ENCODE measurements around the gene ENOPH1.
"Not testable (repeated sequence)": the region's sequence is repeated elsewhere in the genome, so short reads cannot be mapped to it uniquely, and the experiment has no call there.

ENOPH1 gene

DNA sequence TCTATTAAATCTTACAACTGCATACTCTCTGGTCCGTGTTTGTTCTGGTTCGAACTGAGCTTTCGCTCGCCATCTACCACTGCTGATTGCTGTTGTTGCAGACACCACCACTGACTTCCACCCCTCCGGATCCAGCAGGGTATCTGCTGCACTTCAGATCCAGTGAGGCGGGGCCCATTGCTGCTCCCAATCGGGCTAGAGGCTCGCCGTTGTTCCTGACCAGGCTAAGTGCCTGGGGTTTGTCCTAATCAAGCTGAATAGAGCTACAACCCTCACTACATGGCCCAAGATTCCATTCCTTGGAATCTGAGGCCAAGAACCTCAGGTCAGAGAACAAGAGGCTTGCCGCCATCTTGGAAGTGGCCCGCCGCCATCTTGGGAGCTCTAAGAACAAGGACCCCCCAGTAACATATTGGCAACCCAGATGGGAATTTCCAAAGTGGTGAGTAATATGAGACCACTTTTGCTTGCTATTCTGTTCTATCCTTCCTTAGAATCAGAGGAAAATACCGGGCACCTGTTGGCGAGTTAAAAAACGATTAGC is 43.3 kb downstream of the ENOPH1 start:
- no peak for DNase-seq

DNA sequence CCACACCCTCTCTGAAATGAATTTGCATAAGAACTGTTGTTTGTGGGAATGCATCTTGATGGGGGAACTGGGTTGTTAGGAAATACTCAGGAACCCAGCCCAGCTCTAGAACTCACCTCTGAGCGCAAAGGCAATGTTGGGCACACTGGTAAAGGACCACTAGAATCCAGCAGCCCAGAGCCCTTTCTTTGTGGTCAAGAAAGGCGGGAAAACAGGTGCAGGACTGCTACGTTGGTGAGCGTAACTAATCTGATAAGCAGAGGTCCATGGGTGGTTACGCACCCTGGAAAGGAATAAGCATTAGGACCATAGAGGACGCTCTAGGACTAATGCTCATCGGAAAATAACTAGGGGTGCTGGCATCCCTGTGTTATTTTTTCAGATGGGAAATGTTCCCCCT is 45.5 kb downstream of the ENOPH1 start:
- DNase-seq = not testable (repeated sequence)

DNA sequence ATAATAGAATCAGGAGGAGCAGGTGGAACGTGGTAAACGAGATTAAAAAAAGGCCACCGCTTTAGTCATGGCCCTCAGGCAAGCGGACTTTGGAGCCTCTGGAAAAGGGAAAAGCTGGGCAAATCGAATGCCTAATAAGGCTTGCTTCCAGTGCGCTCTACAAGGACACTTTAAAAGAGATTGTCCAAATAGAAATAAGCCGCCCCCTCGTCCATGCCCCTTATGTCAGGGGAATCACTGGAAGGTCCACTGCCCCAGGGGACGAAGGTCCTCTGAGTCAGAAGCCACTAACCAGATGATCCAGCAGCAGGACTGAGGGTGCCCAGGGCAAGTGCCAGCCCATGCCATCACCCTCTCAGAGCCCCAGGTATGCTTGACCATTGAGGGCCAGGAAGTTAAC is 47.1 kb downstream of the ENOPH1 start:
- not testable (repeated sequence) for DNase-seq

- no peak for DNase-seq
These were observed 49.2 kb downstream of the ENOPH1 start for GRCh38 chr4:82479562-82479961.

DNA sequence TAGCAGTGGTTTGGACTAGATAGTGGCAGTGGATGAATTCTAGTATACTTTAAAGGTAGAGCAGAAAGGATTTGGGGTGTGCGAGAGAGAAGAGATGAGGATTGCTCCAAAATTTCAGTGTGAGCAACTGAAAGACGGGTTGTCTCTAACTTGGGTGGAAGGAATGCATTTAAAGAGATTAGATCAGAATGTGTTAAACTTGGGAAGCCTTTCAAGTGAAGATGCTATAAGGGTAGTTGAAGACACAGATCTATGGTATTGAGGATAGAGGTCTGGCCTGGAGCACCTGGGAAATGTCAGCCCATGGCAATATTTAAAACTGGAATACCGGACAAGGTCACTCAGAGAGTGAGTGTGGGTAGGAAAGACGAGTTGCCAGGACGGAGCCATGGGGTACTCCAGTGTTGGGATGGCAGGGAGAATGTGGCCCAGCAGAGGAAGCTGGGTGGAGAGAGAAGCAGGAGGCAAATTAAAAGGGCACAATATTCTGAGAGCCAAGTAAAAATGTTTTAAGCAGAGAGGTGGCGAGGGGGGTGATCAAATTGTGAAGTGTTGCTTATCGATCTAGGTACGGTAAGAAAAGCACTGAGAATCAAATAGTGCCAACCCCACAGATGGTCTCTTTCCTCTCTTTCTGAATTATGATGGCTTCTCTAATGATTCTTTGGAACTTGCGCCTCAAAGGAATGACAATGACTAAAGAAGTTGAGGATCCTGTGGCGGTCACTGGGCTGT is 50.5 kb downstream of the ENOPH1 start:
- no peak for DNase-seq

DNA sequence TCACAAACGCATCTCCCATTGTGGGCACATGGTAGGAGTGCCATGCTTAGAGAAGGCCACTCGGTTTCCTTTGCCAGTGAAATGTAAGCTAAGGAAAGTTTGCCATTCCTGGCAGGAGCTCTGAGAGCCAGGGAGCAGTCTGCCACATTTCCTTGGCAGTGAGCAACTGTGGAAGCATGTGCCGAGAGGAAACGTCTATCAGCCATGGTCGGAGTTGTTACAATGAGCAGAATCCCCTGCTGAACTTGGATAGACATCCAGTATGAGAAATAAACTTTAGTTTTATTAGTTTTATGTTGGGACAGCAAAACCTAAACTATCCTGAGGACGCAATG is 51.1 kb downstream of the ENOPH1 start:
- no peak for DNase-seq

DNA sequence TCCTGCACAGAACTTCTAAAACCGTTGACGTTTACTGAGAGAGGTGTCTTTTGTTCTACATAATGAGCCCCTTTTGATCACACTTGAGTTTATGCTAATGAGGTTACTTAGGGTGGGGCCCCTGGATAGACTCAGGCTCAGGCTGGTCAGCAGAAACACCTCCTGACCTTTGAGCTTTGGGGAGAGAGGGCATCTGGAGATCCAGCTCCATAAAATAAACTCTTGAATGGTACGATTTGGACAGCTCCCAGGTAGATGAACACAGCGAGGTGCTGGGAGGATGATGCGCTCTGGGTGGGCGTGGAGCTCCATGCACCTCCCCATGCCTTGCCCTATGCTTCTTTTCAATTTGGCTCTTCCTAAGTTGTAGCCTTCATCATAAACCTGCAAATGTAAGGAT is 52.0 kb downstream of the ENOPH1 start:
- DNase-seq = no peak

DNA sequence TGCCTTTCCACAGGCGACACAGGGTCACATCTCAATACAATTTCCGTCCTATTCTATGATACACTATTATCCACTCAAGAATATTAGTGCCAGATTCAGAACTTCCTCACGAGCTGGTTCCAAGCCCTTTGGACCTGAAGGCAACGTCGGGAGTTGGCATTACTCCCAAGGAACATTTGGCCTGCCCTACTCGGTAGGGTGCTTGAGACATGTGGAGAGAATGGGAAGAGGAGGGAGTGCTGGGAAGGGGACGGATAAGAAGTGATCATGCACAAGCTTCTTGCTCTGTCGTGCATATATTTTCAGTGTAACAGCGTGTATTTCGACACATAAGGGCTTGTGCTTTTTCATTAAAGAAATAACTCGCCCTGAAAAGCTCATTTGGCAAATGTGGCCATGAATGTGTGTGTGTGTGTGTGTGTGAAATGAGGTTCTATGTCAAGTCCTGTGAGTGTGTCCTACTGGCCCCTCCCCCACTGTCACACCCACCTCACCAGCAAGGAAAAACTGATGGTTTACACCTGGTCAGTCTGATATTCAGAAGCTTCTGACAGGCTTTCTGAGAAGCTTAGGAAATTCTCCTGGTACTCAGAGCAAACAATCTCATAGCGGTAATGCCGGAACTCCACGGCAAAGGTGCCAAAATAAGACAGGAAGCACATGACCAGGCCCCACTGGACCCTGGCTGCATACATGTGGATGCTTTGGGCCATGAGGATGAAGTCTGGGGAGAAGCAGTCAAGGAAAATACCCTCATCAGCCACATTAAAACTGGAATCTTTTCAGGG is 54.8 kb downstream of the ENOPH1 start:
- no peak for DNase-seq

GRCh38 chr4:82489076-82489475 is 58.7 kb downstream of the ENOPH1 start:
- DNase-seq = no peak

GRCh38 chr4:82489987-82490386 is 59.6 kb downstream of the ENOPH1 start:
- DNase-seq = no peak

DNA sequence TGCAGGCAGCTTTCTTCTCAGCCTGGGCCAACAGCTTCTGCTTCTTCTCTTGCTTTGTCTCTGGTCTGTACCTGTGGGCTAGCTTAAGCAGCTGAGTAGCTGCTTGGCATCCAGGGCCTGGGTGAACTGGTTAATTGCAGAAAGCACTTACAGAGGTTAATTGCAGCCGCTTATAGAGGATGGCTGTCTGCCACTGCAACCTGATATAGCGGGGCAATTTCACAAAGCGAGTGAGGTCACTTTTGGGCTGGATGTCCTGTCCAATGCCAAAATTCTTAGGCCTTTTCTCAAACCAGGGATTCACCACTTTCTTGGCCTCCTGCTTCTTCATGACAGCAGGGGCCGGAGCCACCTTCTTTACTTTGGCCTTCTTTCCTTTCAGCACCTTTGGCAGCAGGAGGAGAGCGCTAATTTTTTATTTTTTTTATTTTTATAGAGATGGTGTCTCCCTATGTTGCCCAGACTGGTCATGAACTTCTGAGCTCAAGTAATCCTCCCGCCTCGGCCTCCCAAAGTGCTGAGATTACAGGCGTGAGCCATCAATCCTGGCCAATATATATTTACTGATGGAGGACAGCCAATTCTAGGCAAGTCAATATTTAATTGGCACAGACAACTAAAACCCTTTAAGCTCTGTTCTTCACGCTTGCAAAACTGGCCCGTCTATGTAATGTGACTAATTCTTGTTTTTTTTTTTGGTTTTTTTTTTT is 61.0 kb downstream of the ENOPH1 start:
- DNase-seq = no peak

- no peak for DNase-seq
These were observed 63.5 kb downstream of the ENOPH1 start for GRCh38 chr4:82493721-82494425.

GRCh38 chr4:82495666-82496065 is 65.3 kb downstream of the ENOPH1 start:
- no peak for DNase-seq

- no peak for DNase-seq
These were observed 66.0 kb downstream of the ENOPH1 start for GRCh38 chr4:82496349-82496748.

- no peak for DNase-seq
These were observed 69.5 kb downstream of the ENOPH1 start for GRCh38 chr4:82499738-82500434.

DNA sequence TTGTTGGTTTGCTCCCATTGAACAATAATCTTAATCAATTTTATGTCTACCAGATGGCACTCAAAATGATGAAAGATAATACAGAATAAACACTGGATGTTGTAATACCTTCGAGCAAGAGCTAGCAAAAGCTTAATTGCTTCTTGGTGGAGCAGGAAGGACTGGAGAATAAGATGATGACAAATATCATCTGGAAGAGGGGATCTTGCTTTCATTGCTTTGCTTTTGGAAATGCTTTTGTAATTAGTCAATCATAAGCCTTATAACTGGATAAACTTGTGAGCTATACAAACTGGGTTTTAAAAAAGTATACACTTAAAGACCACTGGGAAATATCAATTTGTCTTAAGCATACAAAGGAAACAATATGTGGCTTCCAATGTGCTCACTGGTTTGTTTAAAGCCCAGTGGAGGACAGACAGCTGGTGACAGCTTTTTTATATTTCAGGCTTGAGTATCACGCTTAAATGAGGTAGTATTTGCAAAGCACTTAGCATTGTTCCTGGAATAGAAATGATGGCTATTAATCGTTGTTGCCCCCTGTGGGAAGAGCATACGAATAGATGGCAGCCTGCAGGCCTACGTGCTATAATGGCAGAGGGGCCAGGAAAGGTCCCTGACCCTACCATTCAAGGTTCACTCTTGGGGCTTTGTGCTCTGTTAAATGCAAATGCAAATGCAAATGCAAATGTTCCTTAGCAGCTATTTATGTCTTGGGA is 70.2 kb downstream of the ENOPH1 start:
- DNase-seq = no peak

DNA sequence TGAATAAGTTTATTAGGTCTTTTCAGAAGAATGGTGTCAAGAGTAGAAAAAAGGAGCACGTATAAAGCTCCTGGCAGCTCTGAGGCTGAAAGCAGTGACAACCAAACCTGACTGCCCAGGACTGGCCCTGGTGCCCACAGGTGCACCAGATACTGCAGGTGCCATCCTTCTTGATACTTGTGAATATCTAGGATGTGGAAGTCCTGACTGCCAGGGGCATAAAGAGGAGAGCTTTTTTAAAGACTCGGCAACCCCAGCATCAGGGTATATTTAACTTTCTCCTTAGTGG is 70.7 kb downstream of the ENOPH1 start:
- no peak for DNase-seq

- no peak for DNase-seq
These were observed 77.6 kb downstream of the ENOPH1 start for GRCh38 chr4:82508011-82508410.

- DNase-seq = no peak
These were observed 78.5 kb downstream of the ENOPH1 start for GRCh38 chr4:82508806-82509428.

- no peak for DNase-seq
These were observed 79.8 kb downstream of the ENOPH1 start for GRCh38 chr4:82510216-82510615.

All from CD4-positive, alpha-beta T cell treated with Interleukin-1 beta for 1 hour (primary cell).